GM19351 (cell line): ENCODE results near the gene PHOSPHO1.

Source experiments
- ATAC-seq: cut with Tn5 transposase; IDR thresholded peaks from one replicate; pipeline ENCODE4 v1.9.1; 2021; ENCODE audit warnings: mild to moderate bottlenecking, moderate library complexity; ENCODE audit not compliant: unreplicated experiment

Gene PHOSPHO1

DNA sequence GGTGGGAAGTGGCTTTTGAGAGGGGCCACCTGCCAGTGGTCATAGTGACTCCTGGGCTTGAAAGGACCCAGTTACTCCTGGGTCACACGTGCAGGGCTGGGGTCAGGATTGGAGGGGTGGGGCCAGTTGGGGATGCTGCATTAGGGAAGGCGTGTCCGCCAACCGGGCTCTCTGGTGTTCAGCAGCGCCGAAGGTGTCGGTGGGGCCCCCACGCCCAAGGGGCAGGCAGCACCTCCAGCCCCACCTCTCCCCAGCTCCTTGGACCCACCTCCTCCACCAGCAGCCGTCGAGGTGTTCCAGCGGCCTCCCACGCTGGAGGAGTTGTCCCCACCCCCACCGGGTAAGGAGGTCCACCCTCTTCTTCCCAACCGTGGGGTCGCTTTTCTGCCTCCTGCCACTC lies 10.6 kb downstream of the PHOSPHO1 start:
- ATAC-seq = no peak

DNA sequence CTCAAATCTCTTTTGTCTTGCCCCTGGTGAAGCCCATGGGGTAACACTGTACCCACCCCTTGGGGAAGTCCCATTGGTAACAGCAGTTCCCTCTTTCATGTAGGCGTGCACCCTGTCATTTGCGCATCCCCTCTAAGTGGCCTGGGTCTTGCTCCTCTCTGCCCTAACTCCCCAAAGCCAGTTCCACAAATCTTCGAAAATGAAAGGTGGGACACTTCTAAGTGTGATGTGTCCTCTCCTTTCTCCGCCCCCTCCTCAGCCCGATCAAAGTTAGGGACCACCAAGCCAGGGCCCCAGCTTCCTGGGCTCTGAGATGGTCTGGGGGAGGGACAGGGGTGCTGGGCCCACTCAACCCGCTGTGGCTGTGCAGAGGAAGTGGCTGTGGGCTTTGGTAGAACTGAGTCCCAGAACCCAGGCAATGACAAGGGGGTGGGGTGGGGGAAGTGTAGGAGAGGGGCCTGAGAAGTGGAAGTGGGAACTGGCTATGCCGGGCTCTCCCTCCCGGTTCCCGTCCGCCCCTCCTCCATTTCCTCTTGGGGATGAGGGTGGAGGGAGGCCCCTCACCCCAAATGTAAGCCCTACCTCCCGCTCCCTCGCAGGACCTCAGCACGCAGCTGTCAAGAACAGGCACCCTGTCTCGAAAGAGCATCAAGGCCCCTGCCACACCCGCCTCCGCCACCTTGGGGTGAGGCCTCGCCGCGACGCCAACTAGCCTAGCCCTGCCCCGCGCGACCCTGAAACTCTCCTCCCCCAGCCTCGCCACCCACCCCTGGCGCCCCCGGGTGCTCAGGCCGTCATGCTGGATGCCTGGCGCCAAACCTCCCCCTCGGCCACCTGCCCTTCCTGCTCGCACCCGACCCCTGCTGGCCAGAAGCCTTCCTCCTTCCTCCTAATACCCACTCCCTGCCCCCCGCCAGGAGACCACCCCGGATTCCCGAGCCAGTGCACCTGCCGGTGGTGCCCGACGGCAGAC lies 11.4 kb downstream of the PHOSPHO1 start:
- ATAC-seq = no peak

DNA sequence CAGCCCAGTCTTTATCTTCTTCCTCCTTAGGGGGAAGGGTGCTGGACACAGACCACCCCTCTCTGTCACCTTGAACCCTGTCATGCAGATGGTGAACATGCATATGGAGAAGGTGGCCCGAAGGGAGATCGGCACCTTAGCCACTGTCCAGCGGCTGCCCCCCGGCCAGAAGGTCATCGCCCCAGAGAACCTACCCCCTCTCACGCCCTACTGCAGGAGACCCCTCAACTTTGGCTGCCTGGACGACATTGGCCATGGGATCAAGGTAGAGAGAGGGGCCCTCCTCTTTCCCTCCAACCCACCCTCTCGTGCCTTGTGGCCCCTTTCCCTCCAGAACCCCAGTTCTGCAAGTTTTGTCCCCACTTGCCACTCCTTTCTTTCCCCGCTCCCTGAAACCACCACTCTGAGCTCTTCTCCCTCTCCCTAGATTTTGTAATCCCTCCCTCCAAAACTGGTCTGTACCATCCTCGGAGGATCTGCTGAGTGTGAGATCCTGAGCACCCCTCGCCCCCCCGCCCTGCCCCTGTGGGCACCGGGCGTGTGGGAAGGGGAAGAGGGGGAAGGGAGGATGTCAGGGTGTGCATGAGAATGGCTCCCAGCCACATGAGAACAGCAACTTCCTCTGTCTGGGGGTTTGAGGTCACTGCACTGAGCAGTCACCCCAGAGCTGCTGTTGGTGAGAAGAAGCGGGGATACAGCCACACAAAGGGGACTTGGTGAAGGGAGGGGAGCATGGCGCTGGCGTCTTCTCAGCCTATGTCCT lies 12.8 kb downstream of the PHOSPHO1 start:
- peak; percentile 50 for ATAC-seq

DNA sequence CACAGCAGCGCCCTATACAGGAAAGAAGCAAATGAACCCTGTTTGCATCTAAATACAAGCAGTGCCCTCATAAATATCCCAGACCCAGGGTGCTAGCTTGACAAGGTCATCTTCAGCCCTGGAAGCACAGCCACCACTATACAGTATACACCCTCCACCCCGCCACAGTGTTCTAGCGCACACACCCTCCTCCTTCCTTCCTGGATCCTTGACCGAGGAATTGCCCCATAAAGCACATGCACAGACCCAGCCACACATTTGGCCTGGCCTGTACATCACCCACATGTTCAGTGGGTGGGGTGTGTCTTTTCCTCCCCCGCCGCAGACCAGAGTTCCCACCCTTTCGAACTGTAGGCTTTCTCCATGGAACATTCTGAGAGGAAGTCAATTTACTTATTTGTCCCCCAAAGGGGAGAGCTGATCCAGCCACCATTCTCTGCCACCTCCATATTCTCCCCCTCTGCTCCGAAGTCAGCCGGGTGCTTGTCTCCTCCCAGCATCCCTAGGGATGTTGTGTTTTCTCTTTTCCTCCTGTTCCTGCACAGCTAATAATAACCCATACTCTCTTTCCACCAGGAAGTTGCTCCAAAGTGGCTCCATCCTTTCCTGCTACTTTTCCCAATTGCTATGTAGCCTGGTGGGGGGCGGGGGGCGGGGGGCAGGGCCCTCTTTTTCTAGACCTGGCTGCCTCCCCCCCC lies 13.5 kb downstream of the PHOSPHO1 start:
- no peak for ATAC-seq

DNA sequence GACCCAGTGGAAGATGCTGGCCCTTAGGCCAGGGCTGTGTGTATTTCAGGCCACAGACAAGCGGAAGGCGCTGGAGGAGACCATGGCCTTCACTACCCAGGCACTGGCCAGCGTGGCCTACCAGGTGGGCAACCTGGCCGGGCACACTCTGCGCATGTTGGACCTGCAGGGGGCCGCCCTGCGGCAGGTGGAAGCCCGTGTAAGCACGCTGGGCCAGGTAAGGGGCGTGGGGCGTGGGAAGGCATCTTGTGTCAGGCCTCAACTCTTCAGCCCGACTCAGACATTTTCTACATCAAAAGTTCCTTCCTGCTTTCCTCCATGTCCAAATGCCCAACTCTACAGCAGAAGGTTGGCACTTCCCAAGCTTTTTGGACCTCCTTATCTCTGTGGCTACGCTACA lies 14.1 kb downstream of the PHOSPHO1 start:
- ATAC-seq = no peak

DNA sequence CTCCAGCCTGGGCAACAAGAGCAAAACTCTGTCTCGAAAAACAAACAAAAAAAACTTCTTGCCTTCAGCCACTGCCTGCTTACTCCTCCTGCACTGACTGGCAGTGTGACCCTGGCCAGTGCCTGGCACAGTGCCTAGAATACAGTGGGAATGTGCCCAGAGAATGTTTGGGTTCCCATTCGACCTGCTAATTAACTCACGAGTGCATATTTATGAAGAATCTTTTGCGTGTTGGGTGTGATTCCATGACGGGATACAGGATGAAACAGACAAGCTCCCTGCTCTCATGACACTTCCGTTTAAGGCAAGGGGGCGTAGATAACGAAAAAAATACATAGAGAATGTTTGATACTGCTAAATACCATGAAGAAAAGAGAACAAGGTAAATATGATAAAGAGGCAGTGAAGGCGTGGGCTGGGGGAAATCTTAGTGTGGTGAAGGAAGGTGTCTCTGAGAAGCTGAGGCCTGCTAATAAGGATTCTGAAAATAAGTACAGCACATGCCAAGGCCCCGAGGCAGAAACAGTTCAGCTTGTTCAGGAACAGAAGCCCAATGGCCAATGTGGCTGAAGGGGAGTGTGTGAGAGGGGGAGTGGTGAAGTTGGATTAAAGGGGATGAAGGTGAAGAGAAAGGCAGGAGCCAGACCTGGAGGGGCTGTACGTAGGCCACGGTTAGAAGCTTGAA lies 15.8 kb downstream of the PHOSPHO1 start:
- no peak for ATAC-seq

DNA sequence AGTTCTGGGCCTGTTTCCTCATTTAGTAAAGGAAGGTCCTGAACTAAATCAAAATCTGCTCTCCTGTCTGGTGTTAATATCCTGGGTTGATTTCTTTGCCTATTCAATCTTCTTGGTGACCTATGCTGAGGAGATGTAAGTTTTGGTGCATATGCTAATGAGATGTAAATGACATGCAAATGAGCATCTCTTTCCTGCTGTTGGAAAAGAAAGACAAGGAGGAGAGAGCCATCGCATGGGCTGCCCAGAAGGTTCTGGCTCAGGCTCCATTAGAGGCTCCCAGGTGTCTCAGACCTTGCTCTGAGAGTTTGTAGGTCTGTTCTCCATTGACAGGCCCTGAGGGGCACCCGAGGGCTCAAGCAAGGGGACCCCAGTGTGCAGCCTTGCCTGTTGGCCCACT lies 16.7 kb downstream of the PHOSPHO1 start:
- ATAC-seq = no peak

DNA sequence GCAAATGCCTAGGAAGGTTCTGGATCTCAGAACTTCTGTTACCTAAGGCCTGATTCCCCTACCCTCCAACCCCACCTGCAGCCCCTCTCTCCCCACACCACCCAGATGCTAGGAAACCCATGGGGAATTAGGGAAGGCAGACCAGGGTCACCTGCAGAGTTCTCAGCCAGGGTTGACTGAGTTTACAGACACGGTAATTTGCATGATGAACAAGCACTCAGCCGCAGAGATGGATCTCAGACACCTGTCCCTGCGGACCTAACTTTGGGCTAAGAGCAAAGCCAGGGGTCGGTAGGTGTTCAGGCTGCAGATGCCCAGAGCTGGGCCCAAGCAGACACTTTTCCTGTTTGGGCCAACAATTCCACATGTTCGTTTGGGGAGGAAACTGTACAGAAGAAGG lies 17.2 kb downstream of the PHOSPHO1 start:
- no peak for ATAC-seq

DNA sequence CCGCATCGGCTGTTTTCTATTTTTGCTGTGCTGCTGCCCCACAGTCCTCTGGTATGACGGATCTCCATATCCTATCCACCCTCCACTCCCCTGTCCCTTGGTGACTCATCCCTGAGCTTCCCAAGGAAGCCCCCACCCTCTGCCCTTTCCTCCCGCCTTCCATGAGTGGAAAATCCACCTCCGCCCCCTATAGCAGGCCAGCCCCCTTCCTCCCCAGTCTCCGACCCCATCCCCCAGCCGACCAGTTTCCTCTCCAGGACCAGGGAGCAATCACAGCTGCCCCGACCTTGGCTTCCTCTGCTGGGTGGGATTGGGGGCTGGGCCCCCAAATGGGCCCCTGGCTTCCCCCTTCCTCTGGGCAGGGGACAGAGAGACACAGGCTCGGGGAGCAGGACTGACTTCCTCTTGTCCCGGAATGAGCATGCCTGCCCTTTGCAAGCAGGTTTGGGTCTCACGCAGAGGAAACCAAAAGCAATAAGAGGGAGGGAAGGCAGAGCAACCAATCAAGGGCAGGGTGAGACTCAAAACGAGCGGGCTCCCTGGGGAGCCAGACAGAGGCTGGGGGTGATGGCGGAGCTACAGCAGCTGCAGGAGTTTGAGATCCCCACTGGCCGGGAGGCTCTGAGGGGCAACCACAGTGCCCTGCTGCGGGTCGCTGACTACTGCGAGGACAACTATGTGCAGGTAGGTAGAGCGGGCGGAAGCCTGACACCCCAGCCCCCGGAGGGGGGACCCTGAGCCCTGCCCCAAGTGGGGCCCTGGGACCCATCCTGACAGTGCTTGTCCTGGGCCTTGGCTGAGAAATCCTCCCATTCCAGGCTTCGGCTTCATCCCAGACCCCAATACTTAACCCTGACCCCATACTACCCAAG lies 20.2 kb downstream of the PHOSPHO1 start, which contains the start of the genes ABI3 and GNGT2:
ABI3 (plus strand) TSS at position 550 of the 872 bp plus-strand sequence; CDS start at position 568, 18 bp downstream.
GNGT2 (minus strand) TSS at position 417 of the 872 bp plus-strand sequence. CDS start 3,152 bp downstream, outside the sequence.
- peak; percentile 86 for ATAC-seq

DNA sequence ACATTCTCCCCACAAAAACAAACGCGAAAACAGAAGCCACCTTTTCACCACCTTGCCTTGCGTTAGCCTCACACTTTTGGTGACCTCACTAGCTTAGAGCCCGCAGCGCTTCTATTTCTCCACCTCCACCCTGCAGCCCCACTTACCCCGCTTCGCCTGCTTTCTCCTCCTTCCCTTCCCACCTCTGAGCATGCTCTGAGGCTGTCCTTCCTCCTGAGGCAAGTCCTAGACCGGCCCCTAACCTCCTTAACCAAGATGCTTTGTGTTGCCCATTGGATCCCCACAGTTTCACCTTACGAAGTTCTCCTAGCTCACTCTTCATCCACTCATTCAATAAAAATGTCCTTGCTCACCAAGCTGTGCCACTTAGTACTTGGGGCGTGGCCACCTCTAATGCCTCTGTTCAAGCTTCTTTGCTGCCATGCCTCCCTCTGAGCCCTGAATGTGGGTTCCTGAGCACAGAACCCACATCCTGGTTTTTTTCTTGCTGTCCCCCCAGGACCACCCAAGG lies 21.5 kb downstream of the PHOSPHO1 start:
- ATAC-seq = no peak

DNA sequence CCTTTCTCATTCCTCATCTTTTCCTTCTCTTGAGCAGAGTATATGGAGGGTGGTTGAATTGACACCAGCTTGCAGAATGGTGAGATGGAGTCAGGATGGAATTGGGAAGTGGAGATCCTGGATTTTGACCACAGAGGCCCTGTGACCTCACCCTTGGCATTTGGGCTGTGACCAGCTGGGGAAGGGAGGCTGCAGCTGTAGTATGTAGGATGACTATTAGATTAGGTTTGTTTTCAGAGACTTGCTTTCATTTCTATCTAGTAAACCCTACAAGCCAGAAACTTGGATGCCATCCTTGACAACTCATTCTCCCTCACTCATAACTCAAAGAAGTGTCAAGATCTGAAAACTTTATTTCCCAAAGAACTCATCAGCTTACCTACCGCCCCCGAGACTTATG lies 26.1 kb downstream of the PHOSPHO1 start:
- no peak for ATAC-seq

DNA sequence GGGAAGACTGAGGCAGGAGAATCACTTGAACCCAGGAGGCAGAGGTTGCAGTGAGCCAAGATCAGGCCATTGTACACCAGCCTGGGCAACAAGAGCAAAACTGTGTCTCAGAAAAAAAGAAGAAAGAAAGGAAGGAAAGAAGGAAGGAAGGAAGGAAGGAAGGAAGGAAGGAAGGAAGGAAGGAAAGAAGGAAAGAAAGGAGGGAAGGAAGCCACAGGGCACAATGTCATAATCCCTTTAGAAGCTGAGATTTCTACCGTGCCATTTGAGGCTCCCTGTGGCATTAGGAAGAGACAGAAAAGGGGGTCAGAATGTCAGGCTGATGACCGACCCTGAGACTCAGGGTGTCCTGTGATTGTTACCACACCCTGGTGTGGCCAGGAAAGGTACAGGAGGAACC lies 26.8 kb downstream of the PHOSPHO1 start:
- ATAC-seq = no peak

DNA sequence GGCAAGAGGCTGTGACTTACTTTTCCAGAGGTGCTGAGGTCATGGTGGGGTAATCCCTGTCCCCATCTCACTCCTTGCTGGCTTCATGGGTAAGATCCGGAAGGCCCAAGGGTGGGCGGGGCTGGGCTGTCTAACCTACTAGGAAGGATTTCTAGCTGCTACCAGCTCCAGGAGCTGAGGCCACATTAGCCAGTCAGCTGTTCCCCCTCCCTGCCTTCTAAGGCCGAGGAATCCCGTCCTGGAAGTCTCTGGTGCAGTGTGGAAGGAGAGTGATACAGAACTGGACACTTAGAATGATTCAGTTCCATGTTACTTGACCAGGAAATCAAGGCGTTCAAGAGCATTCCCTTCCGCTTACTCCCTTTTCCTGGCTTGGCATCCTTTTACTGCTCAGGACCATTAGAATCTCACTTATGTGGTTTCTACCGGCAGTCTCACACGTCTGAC lies 29.1 kb downstream of the PHOSPHO1 start:
- no peak for ATAC-seq

DNA sequence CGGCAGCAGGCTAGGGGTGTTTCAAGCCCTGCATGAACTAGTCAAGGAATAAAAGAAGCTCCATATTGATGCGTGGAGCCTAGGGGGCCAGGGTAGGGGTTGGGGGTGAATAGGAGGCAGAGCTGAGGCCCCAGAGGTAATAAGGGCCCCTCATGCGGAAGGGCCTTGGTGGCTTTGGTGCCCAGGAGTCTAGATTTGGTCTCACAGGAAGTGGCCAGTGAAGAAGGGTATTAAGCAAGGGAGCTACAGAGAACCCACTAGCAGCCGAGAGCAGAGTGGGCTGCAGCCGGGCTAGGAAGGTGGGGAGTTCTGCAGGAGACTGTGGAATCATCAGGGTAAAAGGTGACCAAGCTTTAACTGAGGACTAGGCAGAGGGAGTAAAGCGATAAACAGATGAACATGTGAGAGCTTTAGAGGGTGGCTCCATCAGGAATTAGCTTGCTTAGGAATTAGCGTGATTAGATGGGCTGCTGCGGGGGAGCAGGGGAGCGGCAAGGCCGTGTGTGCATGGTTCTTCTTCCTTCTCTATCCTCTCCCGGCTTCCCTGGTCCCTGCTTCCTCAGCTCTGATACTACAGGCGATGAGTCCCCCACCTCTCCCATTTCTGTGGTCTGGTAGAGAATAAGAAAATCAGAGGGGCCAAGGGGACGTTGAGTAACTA lies 30.0 kb downstream of the PHOSPHO1 start:
- no peak for ATAC-seq

DNA sequence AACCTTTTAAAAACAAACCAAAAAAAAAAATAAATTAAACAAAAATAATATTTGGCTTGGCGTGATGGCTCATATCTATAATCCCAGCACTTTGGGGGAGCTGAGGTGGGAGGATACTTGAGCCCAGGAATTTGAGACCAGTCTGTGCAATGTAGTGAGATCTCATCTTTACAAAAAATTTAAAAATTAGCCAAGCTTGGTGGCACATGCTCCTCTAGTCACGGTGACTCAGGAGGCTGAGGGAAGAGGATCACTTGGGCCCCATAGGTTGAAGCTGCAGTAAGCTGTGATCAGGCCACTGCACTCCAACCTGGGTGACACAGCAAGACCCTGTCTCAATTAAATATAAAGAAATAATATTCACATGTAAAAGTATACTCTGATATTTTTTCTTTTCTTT lies 32.4 kb downstream of the PHOSPHO1 start:
- ATAC-seq = no peak

DNA sequence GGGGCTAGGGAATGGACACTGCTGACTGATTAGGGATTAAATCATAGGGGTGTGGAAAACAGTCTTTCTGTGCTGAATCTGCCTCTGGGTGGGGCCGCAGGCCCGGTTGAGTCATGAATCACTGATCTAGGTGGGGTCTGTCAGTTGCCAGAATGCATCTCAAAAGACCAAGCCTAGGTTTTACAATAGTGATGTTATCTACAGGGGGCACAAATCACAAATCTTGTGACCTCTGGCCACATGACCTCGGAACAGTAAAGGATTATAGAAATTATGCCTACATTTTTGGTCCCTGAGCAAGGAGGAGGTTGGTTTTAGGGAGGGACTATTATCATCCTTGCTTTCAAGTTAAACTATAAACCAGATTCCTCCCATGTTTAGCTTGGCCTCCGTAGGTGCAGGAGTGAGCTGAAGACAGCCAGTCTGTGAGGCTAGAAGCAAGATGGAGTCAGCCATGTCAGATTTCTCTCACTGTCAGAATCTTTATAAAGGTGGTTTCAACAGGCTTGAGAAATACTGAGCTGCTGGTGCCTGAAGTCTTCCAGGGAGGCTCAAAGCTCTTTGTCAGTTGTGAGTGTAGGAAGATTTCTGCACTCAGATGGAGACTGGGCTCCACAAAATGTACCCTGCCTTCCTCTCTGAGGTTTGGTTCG lies 33.1 kb downstream of the PHOSPHO1 start:
- ATAC-seq = no peak

DNA sequence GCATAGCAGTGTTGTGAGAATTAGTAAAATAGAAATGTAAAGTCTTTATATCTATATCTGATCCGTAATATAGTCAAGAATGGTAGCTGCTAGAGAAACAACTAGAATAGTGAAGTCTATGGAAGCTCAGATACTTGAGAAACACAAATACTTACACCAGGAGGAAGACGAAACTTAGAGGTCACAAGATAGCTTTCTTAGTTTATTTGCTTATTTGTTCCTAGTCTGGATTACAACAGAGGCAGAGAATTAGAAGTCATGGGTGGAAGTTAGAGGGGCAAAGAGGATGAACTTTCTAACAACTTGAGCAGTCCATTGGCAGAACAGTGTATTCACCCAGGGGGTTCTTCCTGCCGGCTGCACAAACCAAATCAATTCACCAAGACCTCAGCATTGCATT lies 34.1 kb downstream of the PHOSPHO1 start:
- ATAC-seq = no peak

DNA sequence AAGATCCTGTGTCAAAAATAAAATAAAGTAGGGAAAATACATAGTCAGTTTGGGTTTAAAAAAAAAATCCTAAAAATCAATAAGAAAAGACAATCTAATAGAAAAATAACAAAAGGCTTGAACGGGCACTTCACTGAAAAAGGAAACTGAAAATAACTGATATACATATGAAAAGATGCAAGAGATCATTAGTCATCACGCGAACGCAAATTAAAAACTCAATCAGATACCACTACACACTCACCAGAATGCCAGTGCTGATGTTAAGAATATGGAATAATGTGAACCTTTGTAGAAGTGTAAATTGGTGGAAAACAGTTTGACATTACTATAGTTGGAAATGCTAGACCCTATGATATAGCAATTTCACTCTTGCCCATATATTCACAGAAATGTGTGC lies 34.8 kb downstream of the PHOSPHO1 start:
- no peak for ATAC-seq
